Ectodermal cell (in vitro differentiated cells): ENCODE data around the gene MARCKS.

Source experiments
- H3K27ac ChIP-seq: 2 replicates; pipeline ENCODE4 v1.7.0; 2013; ENCODE audit warnings: mild to moderate bottlenecking, low read depth, low read length; ENCODE audit not compliant: insufficient read depth, poor library complexity, severe bottlenecking
- H3K27me3 ChIP-seq: 2 replicates; pipeline ENCODE4 v1.7.0; 2013; ENCODE audit warnings: mild to moderate bottlenecking, low read length; ENCODE audit not compliant: insufficient read depth, control insufficient read depth, poor library complexity, severe bottlenecking
- H3K36me3 ChIP-seq: one replicate; pipeline ENCODE4 v1.7.0; 2013; ENCODE audit warnings: low read length; ENCODE audit not compliant: control insufficient read depth, insufficient read depth
- H3K4me1 ChIP-seq: one replicate; pipeline ENCODE4 v1.7.0; 2013; ENCODE audit warnings: low read length; ENCODE audit not compliant: control insufficient read depth, insufficient read depth
- H3K4me3 ChIP-seq: 2 replicates; pipeline ENCODE4 v1.7.0; 2013; ENCODE audit warnings: low read depth, low read length, control low read depth; ENCODE audit not compliant: insufficient read depth
- H3K9me3 ChIP-seq: 2 replicates; pipeline ENCODE4 v1.7.0; 2013; ENCODE audit warnings: mild to moderate bottlenecking, low read length, moderate library complexity; ENCODE audit not compliant: control insufficient read depth
- WGBS, 2 experiments: methylation state at CpG; one replicate each; pipeline ENCODE4 v1.1.7; 2013; ENCODE audit warnings: missing lambda C conversion rate in 2 of 2; 5-methylcytosine and 5-hydroxymethylcytosine counted together

The MARCKS gene

DNA sequence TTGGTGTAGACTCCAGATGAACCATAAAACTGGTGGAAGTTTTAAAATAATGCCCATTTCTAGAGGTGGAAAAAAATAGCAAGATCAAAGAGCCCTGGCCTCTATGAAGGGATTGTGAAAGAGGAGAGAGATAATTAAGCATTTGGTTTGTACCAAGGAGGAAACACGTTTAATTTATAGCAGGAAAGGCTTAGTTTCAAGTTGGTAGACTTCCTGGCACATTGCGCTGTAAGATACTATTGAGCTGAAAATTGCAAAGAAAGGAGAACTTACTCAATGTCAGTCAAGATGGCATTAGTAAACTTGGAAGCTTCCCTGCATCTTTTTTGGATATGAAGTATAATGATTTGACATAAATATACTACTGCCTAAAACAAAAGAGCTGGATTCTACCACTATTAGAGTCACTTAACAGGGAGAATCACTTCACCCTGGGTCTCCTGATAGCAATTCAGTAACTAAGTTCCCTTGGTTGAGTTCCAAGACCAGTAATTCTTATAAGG, 24.4 kb downstream of the MARCKS start:
- no peaks in the 10 kb centered on the region for H3K36me3 ChIP-seq
- H3K27me3 ChIP-seq, result no peaks in the 10 kb centered on the region
- H3K27ac ChIP-seq, result no peak overlapping the region
- 90 to 93% methylated on average over 2 of the region's 2 CpGs for WGBS, 2 experiments
- no peaks in the 10 kb centered on the region for H3K4me1 ChIP-seq
- no peak overlapping the region for H3K4me3 ChIP-seq
- H3K9me3 ChIP-seq, result no peaks in the 10 kb centered on the region

DNA sequence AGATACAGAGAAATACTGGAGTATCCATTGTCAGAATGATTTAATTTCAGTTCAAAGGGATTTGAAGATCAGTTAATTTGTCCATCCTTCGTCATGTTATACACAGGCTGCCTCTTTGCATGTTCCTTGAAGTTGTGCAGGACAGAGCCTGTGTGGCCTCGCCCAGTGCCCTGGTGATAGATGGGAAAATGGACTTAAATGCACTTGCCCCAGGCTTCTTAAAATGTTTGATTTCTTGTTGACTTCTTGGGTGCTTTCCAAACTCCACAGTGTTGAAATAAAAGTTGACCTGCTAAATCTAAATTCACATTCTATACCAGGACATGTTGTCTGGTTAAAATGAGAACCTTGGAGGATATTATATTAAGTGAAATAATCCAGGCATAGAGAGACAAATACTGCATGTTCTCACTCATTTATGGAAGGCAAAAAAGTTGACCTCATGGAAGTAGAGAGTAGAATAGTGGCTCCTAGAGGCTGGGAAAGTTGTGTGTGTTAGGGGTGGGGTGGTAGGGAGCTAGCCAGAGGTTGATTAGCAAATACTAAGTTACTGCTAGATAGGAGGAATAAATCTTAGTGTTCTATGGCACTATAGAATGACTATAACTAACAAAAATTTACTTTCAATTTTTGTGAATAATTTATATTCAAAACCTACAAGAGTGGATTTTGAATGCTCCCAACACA, 25.3 kb downstream of the MARCKS start:
- WGBS, 2 experiments, result 90 to 98% methylated on average over 2 of the region's 2 CpGs
- H3K36me3 ChIP-seq, result no peaks in the 10 kb centered on the region
- H3K27me3 ChIP-seq, result no peaks in the 10 kb centered on the region
- H3K4me1 ChIP-seq, result no peaks in the 10 kb centered on the region
- H3K27ac ChIP-seq, result no peak overlapping the region
- H3K9me3 ChIP-seq, result no peaks in the 10 kb centered on the region
- no peak overlapping the region for H3K4me3 ChIP-seq

DNA sequence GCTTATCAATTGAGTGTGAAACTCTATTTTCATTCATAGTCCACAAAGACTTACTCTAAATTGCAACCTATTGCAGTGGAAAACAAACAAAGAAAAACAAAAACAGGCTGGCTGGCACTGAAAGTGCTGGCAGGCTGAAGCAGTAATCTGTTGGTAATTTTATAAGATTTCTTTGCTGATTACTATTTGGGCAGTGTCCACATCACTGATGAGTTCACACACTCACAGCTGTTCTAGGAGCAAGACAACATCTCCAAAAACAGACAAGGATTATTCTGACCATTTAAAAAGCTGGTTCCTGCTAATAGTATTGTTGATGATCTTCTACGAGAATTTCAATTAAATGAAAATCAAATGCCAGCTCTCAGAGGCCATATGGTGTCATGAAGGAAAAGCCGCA, 26.9 kb downstream of the MARCKS start:
- H3K27ac ChIP-seq, result no peak overlapping the region
- no peaks in the 10 kb centered on the region for H3K9me3 ChIP-seq
- no peaks in the 10 kb centered on the region for H3K36me3 ChIP-seq
- H3K4me1 ChIP-seq, result no peaks in the 10 kb centered on the region
- no peaks in the 10 kb centered on the region for H3K27me3 ChIP-seq
- H3K4me3 ChIP-seq, result no peak overlapping the region
- WGBS, 2 experiments, result 95 to 97% methylated on average over 2 of the region's 2 CpGs

DNA sequence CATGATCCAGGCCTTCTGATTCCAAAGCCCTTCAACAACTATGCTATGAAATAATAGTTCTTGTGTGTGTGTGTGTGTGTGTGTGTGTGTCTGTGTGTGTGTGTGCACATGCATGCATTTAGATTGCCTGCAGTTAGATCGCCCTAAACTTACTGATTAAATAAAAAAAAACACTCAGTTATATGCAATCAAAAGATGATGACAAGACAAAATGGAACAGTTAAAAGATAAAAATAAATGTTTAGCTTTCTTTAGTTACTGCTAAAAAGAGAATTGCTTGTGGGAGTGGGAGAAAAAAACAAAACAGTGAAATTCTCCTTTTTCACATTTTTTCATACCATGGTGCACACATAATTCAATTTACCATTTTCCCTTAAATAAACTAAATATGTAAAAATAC, 29.4 kb downstream of the MARCKS start:
- H3K36me3 ChIP-seq, result no peaks in the 10 kb centered on the region
- H3K4me3 ChIP-seq, result no peak overlapping the region
- no peaks in the 10 kb centered on the region for H3K9me3 ChIP-seq
- H3K27me3 ChIP-seq, result no peaks in the 10 kb centered on the region
- H3K27ac ChIP-seq, result no peak overlapping the region
- H3K4me1 ChIP-seq, result no peaks in the 10 kb centered on the region
- no CpG with 5 or more reads among the region's 1 CpG for WGBS, 2 experiments

DNA sequence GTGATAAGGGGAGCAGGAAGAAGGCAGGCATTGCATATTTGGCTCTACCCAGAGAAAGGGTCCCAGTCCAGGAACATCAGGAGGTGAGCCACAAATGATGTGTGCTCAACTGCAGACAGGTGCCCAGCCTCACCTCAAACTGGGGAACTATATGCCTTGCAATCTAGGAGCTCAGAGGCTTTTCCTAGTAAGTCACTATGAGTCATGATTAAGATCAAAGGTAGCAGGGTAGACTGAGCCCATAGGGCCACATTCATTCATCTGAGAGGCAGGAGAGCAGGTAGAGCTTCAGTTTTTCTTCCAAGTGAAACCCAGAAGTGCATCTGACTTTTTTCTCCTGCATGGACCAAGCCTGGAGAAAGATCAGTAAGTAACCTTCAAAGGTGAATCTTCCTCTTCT, 31.3 kb downstream of the MARCKS start:
- Histone ChIP-seq H3K36me3 (no peaks in the 10 kb centered on the region), H3K9me3 (no peaks in the 10 kb centered on the region), H3K27me3 (no peaks in the 10 kb centered on the region), H3K4me3 (no peak overlapping the region), H3K4me1 (no peaks in the 10 kb centered on the region), H3K27ac (no peak overlapping the region)

DNA sequence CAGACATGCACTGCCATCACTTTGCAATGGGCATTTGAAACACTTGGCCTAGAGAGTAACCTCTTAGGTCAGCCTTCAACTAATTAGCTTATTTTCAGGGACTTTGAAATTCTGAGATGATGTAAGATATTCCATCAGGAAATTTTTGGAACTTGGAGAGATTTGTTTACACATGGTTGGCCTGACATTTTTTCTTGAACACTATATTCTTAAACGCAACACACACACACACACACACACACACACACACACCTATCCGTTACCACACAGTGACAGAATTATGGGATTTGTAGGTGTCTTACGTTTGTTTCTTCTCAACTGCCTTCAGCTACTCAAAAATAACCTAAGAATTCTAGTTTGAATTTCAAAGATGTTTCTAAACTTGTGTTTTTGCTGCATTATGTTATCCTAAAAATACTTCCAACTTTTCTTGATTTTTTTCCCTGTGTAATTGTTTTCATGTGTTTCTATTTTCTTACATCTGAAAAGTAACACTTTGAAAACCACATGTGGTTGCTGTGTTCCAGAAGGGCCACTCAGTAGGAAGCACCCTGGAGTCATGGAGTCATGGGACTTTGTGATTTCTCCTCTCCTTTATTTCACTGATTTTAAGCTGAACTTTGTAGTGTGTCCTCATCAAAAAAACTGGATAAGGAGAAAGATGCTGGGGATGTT, 31.9 kb downstream of the MARCKS start:
- H3K36me3 ChIP-seq, result no peaks in the 10 kb centered on the region
- H3K27ac ChIP-seq, result no peak overlapping the region
- no peak overlapping the region for H3K4me3 ChIP-seq
- no peaks in the 10 kb centered on the region for H3K4me1 ChIP-seq
- no peaks in the 10 kb centered on the region for H3K9me3 ChIP-seq
- no peaks in the 10 kb centered on the region for H3K27me3 ChIP-seq
- 87 to 100% methylated on average over 3 of the region's 3 CpGs for WGBS, 2 experiments

DNA sequence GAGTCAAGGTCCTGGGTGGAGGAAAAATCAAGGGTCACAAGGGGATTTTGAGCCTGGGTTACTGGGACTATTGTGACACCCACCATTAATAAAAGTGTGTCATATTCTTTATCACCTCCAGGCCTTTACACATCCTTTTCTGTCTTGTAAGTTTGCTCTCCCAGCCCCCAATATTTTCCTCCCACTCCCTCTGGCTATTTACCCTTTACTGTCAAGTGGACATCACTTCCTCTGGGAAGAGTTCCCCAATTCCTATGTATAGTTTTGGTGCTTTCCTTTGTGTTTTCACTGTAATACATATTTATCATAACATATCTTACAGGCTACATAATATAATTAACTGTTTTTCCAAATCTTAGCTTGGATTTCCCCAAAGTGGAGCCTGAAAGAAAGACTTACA, 36.3 kb downstream of the MARCKS start:
- no peaks in the 10 kb centered on the region for H3K36me3 ChIP-seq
- no peak overlapping the region for H3K27ac ChIP-seq
- no peaks in the 10 kb centered on the region for H3K27me3 ChIP-seq
- H3K4me1 ChIP-seq, result no peaks in the 10 kb centered on the region
- H3K4me3 ChIP-seq, result no peak overlapping the region
- H3K9me3 ChIP-seq, result no peaks in the 10 kb centered on the region

DNA sequence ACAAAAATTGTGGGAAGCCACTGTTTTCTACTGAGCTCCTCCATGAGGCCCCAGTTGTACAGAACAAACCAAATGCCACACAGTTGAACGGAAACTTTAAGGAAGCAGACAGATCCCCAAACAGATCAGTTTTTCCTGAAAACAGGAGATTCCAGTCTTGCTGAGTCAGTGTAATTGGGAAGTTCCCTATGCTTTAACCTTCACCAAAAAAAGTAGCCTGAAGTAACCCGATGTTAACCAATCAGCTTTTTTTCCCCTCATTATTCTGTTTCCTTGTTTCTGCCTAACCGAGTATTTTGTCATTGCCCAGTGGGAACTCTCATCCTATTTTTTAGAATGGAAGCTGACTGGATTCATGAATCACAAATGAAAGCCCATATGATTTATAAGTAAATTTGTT, 36.7 kb downstream of the MARCKS start:
- Histone ChIP-seq H3K9me3 (no peaks in the 10 kb centered on the region), H3K27ac (no peak overlapping the region), H3K4me3 (no peak overlapping the region), H3K27me3 (no peaks in the 10 kb centered on the region), H3K36me3 (no peaks in the 10 kb centered on the region), H3K4me1 (no peaks in the 10 kb centered on the region)
- WGBS, 2 experiments, result 77 to 86% methylated on average over 3 of the region's 3 CpGs

DNA sequence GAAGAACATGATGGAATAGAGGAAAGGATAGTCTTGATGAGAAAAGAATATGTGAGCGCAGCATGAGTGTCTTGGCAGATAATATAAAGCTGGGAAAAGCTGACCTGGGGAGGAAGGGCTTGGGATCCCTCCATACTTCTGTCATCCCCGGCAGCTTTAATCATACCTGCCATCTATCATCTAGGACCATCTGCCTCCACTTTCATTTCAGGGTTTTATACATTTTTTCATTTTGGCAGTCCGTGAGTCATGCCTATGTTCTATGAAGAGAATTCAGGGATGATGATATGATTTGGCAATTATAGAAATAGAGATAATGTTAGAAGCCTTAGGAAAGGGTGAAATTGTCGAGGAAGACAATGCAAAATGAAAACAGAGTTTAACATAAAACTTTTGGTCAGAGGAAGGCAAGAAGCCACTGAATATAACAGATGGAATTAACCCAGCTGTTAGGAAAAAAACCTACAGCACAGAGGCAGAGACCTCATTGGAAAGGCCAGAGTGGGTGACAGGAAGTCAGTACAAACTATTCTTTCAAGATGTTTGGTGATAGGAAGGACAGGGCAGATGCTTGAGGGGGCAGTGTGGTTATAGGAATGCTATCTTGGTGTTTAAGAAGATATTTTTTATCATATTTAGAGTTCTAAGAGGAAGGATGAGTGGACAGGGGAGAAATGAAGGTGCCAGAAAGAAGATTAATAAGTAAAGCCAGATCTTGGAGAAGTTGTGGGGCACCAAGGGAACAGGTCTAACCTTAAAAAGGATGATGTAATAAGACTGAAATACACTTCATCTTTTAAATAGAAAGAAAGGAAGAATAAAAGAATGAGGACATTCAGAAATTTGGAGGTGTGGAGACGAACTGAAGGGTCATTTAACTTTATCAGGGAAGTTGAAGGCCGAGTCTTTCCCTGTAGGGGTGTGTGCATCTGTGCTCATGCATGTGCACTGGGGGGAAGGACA, 37.8 kb downstream of the MARCKS start:
- no peaks in the 10 kb centered on the region for H3K36me3 ChIP-seq
- H3K27ac ChIP-seq, result no peak overlapping the region
- H3K4me1 ChIP-seq, result no peaks in the 10 kb centered on the region
- no peaks in the 10 kb centered on the region for H3K27me3 ChIP-seq
- no peaks in the 10 kb centered on the region for H3K9me3 ChIP-seq
- H3K4me3 ChIP-seq, result no peak overlapping the region
- 80% methylated on average over 6 of the region's 6 CpGs for WGBS, 2 experiments

DNA sequence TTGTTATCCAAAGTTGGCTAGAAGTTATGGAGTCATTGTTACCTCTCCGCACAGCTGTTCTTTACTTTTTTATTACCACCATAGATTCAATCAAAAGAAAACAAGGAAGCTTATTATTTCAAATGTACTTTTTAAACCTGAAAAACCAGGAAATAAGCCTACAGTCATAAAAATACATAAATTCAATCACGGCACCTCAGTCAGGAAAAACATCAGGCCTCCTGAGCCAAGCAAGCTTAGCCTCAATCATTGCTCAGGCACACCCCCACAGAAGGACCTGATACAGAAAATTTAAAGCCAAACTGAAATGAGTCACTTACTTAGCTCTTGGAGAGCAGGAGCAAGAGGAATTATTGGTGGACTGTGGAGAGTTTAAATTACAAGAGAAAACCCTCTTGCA, 44.3 kb downstream of the MARCKS start:
- no peak overlapping the region for H3K27ac ChIP-seq
- H3K9me3 ChIP-seq, result no peaks in the 10 kb centered on the region
- H3K4me3 ChIP-seq, result no peak overlapping the region
- no peaks in the 10 kb centered on the region for H3K36me3 ChIP-seq
- H3K4me1 ChIP-seq, result no peaks in the 10 kb centered on the region
- H3K27me3 ChIP-seq, result no peaks in the 10 kb centered on the region
- 94% methylated on average over 2 of the region's 2 CpGs for WGBS, 2 experiments
